Measurements from ENCODE around the gene MEX3D. TPM values are rescaled to one million over a fixed set of nuclear protein-coding genes. Genes with fewer than 3 reads are reported as not detected.
A peak's percentile ranks its signal among the peaks of the same experiment; 100 is the strongest.
"Not testable (repeated sequence)": the region's sequence is repeated elsewhere in the genome, so short reads cannot be mapped to it uniquely, and the experiment has no call there.

The MEX3D gene
- total RNA-seq, 6 experiments from 2014 or later, result 6.7 to 16.6 (median 10.3) TPM

DNA sequence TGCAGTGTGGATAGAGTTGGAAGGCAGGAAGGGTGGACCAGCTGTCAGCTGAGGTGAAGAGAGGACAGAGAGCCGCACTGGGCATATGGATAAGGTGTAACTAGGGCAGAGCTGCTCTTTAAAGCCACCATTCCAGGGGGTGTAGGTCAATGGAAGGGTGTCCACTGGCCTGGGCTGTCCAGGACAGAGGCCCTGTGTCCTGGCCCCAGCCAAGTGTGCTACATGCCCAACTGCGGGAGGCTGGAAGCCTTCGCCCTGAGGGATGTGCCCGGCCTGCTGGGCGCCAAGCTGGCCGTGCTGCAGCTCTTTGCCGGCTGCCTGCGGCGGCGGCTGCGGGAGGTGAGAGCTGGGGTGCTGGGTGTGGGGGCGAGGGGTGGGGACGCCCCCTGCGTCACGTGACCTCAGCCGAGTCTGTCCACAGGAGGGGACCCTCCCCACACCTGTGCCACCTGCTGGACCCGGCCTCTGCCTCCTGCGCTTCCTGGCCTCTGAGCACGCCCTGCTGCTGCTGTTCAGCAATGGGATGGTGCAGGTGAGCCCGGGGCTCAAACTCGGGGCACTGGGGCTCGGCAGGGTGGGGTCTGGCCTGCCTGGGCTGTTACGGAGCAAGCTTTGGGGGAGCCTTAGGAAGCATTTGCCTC lies 34.5 kb downstream of the MEX3D start:
- TF ChIP-seq POLR2A (IDR thresholded peaks at IDR 0.05), result no peak
- TF ChIP-seq, protein P1, sequence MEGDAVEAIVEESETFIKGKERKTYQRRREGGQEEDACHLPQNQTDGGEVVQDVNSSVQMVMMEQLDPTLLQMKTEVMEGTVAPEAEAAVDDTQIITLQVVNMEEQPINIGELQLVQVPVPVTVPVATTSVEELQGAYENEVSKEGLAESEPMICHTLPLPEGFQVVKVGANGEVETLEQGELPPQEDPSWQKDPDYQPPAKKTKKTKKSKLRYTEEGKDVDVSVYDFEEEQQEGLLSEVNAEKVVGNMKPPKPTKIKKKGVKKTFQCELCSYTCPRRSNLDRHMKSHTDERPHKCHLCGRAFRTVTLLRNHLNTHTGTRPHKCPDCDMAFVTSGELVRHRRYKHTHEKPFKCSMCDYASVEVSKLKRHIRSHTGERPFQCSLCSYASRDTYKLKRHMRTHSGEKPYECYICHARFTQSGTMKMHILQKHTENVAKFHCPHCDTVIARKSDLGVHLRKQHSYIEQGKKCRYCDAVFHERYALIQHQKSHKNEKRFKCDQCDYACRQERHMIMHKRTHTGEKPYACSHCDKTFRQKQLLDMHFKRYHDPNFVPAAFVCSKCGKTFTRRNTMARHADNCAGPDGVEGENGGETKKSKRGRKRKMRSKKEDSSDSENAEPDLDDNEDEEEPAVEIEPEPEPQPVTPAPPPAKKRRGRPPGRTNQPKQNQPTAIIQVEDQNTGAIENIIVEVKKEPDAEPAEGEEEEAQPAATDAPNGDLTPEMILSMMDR (IDR thresholded peaks at IDR 0.05), result no peak
- Histone ChIP-seq H3K27ac (no peak overlapping the region), H3K27me3 (no peaks in the 10 kb centered on the region), H3K36me3 (no peaks in the 10 kb centered on the region), H3K9me3 (no peaks in the 10 kb centered on the region), H3K4me3 (no peak overlapping the region), H3K4me1 (no peaks in the 10 kb centered on the region)
- ATAC-seq (peak in 1 of 4 donors; percentile 18), DNase-seq (no peak)
- intact Hi-C loops (cut with DNase I), result no loop called here
- no CpG with 5 or more reads among the region's 23 CpGs for whole genome bisulfite sequencing (ENCODE audit: insufficient coverage, low coverage, low lambda C conversion rate, missing lambda C conversion rate)

DNA sequence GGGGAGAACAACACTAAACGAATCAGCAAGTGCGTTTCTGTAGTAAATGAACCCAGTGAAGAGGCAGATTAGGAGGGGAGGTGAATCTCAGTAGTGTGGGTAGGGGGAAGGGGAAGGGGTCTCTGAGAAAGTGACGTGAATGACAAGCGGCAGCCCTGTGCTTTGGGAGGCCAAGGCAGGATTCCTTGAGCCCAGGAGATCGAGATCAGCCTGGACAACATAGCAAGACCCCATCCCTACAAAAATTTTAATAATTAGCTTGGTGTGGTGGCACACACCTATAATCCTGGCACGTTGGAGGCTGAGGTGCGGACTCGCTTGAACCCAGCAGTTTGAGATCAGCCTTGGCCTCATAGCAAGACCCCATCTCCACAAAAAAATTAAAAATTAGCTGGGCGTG lies 36.1 kb downstream of the MEX3D start:
- Histone ChIP-seq H3K27me3 (no peaks in the 10 kb centered on the region), H3K4me3 (no peak overlapping the region), H3K9me3 (no peaks in the 10 kb centered on the region), H3K27ac (no peak overlapping the region), H3K4me1 (no peaks in the 10 kb centered on the region), H3K36me3 (no peaks in the 10 kb centered on the region)
- WGBS (ENCODE audit: insufficient coverage, low coverage, low lambda C conversion rate, missing lambda C conversion rate), result 84% methylated on average over 9 of the region's 9 CpGs
- ATAC-seq, result no peak
- intact Hi-C loops (cut with DNase I), result no loop called here
- DNase-seq, result no peak
- TF ChIP-seq, protein P1 (IDR thresholded peaks at IDR 0.05), result no peak
- no peak for TF ChIP-seq POLR2A (IDR thresholded peaks at IDR 0.05)

- ATAC-seq (no peak), DNase-seq (no peak)
- intact Hi-C loops (cut with DNase I), result no loop called here
- no peak for TF ChIP-seq POLR2A (IDR thresholded peaks at IDR 0.05)
- TF ChIP-seq, protein P1 (IDR thresholded peaks at IDR 0.05), result no peak
- Histone ChIP-seq H3K27me3 (no peaks in the 10 kb centered on the region), H3K9me3 (no peaks in the 10 kb centered on the region), H3K4me3 (no peak overlapping the region), H3K4me1 (no peaks in the 10 kb centered on the region), H3K27ac (no peak overlapping the region), H3K36me3 (no peaks in the 10 kb centered on the region)
- 78% methylated on average over 6 of the region's 11 CpGs for WGBS (ENCODE audit: insufficient coverage, low coverage, low lambda C conversion rate, missing lambda C conversion rate)
These were observed 36.5 kb downstream of the MEX3D start for GRCh38 chr19:1531587-1531986.

GRCh38 chr19:1530856-1531255 lies 37.3 kb downstream of the MEX3D start:
- H3K4me1 ChIP-seq; intact Hi-C loops (cut with DNase I); H3K27me3 ChIP-seq; ATAC-seq; H3K9me3 ChIP-seq; H3K27ac ChIP-seq; DNase-seq; H3K36me3 ChIP-seq; H3K4me3 ChIP-seq: not testable (repeated sequence)
- WGBS (ENCODE audit: insufficient coverage, low coverage, low lambda C conversion rate, missing lambda C conversion rate), result 88% methylated on average over 3 of the region's 11 CpGs

GRCh38 chr19:1529430-1529816 lies 38.7 kb downstream of the MEX3D start:
- Histone ChIP-seq H3K4me1 (no peaks in the 10 kb centered on the region), H3K9me3 (no peaks in the 10 kb centered on the region), H3K27ac (no peak overlapping the region), H3K36me3 (no peaks in the 10 kb centered on the region), H3K4me3 (no peak overlapping the region), H3K27me3 (no peaks in the 10 kb centered on the region)
- intact Hi-C loops (cut with DNase I), result no loop called here
- ATAC-seq (no peak), DNase-seq (no peak)
- no CpG with 5 or more reads among the region's 16 CpGs for WGBS (ENCODE audit: insufficient coverage, low coverage, low lambda C conversion rate, missing lambda C conversion rate)
- no peak for TF ChIP-seq POLR2A (IDR thresholded peaks at IDR 0.05)

All from right lobe of liver (tissue), 6 donors.